MCF 10A (cell line): Measurements from ENCODE around the gene MBOAT2. TPM values are rescaled to one million over a fixed set of nuclear protein-coding genes. Genes with fewer than 3 reads are reported as not detected.

ENCODE experiments used
- BruUV-seq: library from RNA; stranded (reverse); fragments of 400-500 nt; replicated peaks from 2 replicates; lab custom pipeline; 2021; lab: Mats Ljungman, UMichigan
- CTCF ChIA-PET: fragments of 300-600 bp; sonication (Branson Sonifier 250); formaldehyde crosslinking; extraction: SDS; loops from one replicate; lab custom pipeline; 2021; ENCODE audit warnings: antibody characterized with exemption, inconsistent platforms; lab: Yijun Ruan, JAX
- POLR2A ChIA-PET: fragments of 300-600, 350-650 bp; sonication (Branson Sonifier 250); formaldehyde crosslinking; extraction: SDS; loops from one replicate; lab custom pipeline; 2020; ENCODE audit warnings: antibody characterized with exemption, inconsistent platforms; lab: Yijun Ruan, JAX
- DNase-seq: peaks from one replicate; pipeline ENCODE4 v3.0.0-alpha.2; 2018; ENCODE audit not compliant: unreplicated experiment
- H3K27ac Mint-ChIP-seq: one replicate; pipeline ENCODE4 v1.8.0; 2022; ENCODE audit warnings: mild to moderate bottlenecking, low read depth, mixed read lengths; ENCODE audit not compliant: unreplicated experiment
- H3K27me3 Mint-ChIP-seq: one replicate; pipeline ENCODE4 v1.8.0; 2022; ENCODE audit warnings: mixed read lengths; ENCODE audit not compliant: insufficient read depth, unreplicated experiment
- H3K36me3 Mint-ChIP-seq: one replicate; pipeline ENCODE4 v1.8.0; 2022; ENCODE audit warnings: mild to moderate bottlenecking, moderate library complexity, mixed read lengths; ENCODE audit not compliant: insufficient read depth, unreplicated experiment
- H3K4me1 Mint-ChIP-seq: one replicate; pipeline ENCODE4 v1.8.0; 2022; ENCODE audit warnings: mixed read lengths; ENCODE audit not compliant: insufficient read depth, unreplicated experiment
- H3K4me3 Mint-ChIP-seq: one replicate; pipeline ENCODE4 v1.8.0; 2022; ENCODE audit warnings: mild to moderate bottlenecking, moderate library complexity, mixed read lengths; ENCODE audit not compliant: unreplicated experiment
- H3K9me3 Mint-ChIP-seq: one replicate; pipeline ENCODE4 v1.8.0; 2022; ENCODE audit warnings: mixed read lengths; ENCODE audit not compliant: unreplicated experiment
- intact Hi-C: fragments of 100-400 bp; cut with micrococcal nuclease; formaldehyde crosslinking; loops from 2 replicates; pipeline ENCODE4 v1.14.1; 2022
- total RNA-seq: library from RNA; stranded (reverse); gene quantifications from 2 replicates; pipeline ENCODE4 v1.2.3, GENCODE V29; 2022
- TF ChIP-seq, protein P1 (sequence below): fragments of 200-600 bp; IDR thresholded peaks from one replicate; pipeline ENCODE4 v1.8.0; 2022; ENCODE audit warnings: antibody characterized with exemption, mild to moderate bottlenecking; ENCODE audit not compliant: unreplicated experiment

The MBOAT2 gene
- total RNA-seq, 1 experiment from 2014 or later: 34.7 TPM

DNA sequence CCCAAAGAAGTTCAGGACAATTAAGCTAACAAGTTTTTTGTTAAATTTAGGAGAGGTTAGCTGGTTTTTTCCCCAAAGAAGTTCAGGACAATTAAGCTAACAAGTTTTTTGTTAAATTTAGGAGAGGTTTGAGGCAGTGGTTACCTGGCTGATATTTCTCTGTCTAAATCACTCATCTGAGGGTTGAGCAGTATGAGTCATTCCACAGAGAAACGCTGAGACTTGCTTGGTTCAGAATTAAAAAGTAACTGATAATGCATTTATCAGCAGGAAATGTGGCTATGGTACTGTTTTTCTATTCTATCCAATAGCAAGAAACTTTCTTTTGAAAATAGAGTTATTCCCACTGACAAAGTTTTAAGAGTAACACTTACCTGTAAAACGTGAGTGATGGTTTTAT, 143.2 kb downstream of the MBOAT2 start:
- no peak for DNase-seq
- CTCF ChIA-PET: interaction anchor here (0.6 to 1.0 kb wide), 4 partner anchors 12 to 473 kb away, joined by 3 read pairs; no protein-coding TSS in a partner anchor
- H3K27me3 Mint-ChIP-seq: no peaks in the 10 kb centered on the region
- peaks cover 14% of the 10 kb centered on the region for H3K36me3 Mint-ChIP-seq
- POLR2A ChIA-PET: no interaction called here
- no TSS peak for BruUV-seq
- H3K4me3 Mint-ChIP-seq: no peak overlapping the region
- no peaks in the 10 kb centered on the region for H3K9me3 Mint-ChIP-seq
- TF ChIP-seq, protein P1, sequence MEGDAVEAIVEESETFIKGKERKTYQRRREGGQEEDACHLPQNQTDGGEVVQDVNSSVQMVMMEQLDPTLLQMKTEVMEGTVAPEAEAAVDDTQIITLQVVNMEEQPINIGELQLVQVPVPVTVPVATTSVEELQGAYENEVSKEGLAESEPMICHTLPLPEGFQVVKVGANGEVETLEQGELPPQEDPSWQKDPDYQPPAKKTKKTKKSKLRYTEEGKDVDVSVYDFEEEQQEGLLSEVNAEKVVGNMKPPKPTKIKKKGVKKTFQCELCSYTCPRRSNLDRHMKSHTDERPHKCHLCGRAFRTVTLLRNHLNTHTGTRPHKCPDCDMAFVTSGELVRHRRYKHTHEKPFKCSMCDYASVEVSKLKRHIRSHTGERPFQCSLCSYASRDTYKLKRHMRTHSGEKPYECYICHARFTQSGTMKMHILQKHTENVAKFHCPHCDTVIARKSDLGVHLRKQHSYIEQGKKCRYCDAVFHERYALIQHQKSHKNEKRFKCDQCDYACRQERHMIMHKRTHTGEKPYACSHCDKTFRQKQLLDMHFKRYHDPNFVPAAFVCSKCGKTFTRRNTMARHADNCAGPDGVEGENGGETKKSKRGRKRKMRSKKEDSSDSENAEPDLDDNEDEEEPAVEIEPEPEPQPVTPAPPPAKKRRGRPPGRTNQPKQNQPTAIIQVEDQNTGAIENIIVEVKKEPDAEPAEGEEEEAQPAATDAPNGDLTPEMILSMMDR: no peak
- H3K27ac Mint-ChIP-seq: no peak overlapping the region
- H3K4me1 Mint-ChIP-seq: peaks cover 10% of the 10 kb centered on the region
- intact Hi-C loops: no loop called here

DNA sequence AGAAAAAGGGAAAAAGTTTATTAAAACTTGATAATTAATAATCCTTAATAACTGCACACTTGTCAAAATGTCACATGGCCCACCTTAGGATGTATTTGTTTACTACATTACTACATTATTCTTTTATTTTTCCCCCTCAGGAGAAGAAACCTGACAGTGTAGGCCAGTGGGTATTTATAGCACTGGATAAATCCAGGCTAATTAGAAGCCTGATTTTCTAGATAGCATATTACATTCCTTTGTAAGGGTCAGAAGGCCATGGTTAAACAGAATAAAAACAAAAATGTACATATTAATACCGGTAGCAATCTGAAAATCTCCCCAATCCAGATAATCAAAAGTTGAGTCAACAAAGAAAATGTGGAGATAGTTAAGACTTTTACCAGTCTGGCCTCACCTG, 144.6 kb downstream of the MBOAT2 start:
- intact Hi-C loops: no loop called here
- ChIA-PET CTCF (interaction anchor here (0.6 to 1.2 kb wide), 3 partner anchors 570 to 1762 kb away, joined by 3 to 5 read pairs (median 4); no protein-coding TSS in a partner anchor), POLR2A (no interaction called here)
- no peak overlapping the region for H3K27ac Mint-ChIP-seq
- no peaks in the 10 kb centered on the region for H3K9me3 Mint-ChIP-seq
- DNase-seq: no peak
- H3K4me1 Mint-ChIP-seq: peaks cover 10% of the 10 kb centered on the region
- no peak overlapping the region for H3K4me3 Mint-ChIP-seq
- TF ChIP-seq, protein P1: no peak
- H3K36me3 Mint-ChIP-seq: peaks cover 14% of the 10 kb centered on the region
- no peaks in the 10 kb centered on the region for H3K27me3 Mint-ChIP-seq
- no TSS peak for BruUV-seq

GRCh38 chr2:8858264-8858663, 145.2 kb downstream of the MBOAT2 start:
- Mint-ChIP-seq H3K27ac (no peak overlapping the region), H3K4me3 (no peak overlapping the region), H3K9me3 (no peaks in the 10 kb centered on the region), H3K27me3 (no peaks in the 10 kb centered on the region), H3K4me1 (peaks cover 10% of the 10 kb centered on the region), H3K36me3 (peaks cover 14% of the 10 kb centered on the region)
- DNase-seq: no peak
- intact Hi-C loops: no loop called here
- ChIA-PET CTCF (interaction anchor here (0.6 to 1.2 kb wide), 3 partner anchors 570 to 1761 kb away, joined by 3 to 5 read pairs (median 4); no protein-coding TSS in a partner anchor), POLR2A (interaction anchor here (1.1 kb wide), 1 partner anchor 21 kb away, joined by 3 read pairs; no protein-coding TSS in a partner anchor)
- TSS peak; percentile 50 for BruUV-seq
- TF ChIP-seq, protein P1: no peak

- BruUV-seq: no TSS peak
- no peak overlapping the region for H3K27ac Mint-ChIP-seq
- no peak overlapping the region for H3K4me3 Mint-ChIP-seq
- H3K36me3 Mint-ChIP-seq: peaks cover 14% of the 10 kb centered on the region
- no peaks in the 10 kb centered on the region for H3K27me3 Mint-ChIP-seq
- peaks cover 10% of the 10 kb centered on the region for H3K4me1 Mint-ChIP-seq
- TF ChIP-seq, protein P1: no peak
- H3K9me3 Mint-ChIP-seq: no peaks in the 10 kb centered on the region
- DNase-seq: no peak
- intact Hi-C loops: no loop called here
- ChIA-PET CTCF (interaction anchor here (0.6 to 1.2 kb wide), 2 partner anchors 140 to 1760 kb away, joined by 3 read pairs; no protein-coding TSS in a partner anchor), POLR2A (interaction anchor here (1.1 kb wide), 1 partner anchor 21 kb away, joined by 3 read pairs; no protein-coding TSS in a partner anchor)
Observed at GRCh38 chr2:8857709-8858108, 145.8 kb downstream of the MBOAT2 start.
